ENCODE data around the gene EGFR. TPM values are rescaled to one million over a fixed set of nuclear protein-coding genes. Genes with fewer than 3 reads are reported as not detected.

The EGFR gene
- total and polyA plus RNA-seq, 2 experiments from 2014 or later = 21.6 to 51.0 TPM

DNA sequence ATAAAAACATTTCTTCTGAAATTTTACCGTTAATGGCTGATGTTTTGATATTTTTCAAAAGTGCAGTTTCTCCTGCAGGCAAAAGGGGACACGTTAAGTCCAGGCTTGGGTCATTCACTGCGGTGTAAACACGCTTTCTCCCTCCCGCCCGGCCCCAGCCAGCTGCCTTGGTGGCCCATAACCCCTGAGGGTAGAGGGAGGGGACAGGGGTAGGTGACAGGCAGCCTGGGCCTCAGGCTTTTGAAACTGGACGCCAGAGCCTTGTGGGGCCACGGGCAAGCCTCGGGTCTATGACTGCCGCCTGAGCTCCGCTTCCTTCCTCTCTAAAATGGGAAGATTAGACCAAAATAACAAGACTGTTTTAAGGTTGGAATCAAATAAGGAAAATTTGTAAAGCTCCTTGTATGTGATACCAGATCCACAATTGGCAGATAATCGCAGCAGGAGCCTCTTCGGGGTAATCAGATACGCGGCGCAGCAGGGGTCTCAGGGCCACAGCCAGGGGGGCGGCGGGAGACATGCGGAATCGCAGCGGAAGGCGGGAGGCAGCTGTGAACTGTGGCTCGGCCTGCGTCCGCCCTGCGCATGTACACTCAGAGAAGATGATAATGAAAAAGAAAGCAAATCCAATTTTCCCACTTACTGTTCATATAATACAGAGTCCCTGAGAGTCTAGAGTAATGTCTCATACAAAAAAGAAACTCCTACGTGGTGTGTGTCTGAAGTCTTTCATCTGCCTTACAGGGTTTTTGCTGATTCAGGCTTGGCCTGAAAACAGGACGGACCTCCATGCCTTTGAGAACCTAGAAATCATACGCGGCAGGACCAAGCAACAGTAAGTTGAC lies 138.3 kb downstream of the EGFR start:
- Histone ChIP-seq H3K9me3 (ENCODE audit: low read depth) (no peaks in the 10 kb centered on the region), H3K79me2 (no peaks in the 10 kb centered on the region), H3K27me3 (no peaks in the 10 kb centered on the region), H3K27ac (peak overlapping the region; percentile 69), H3K36me3 (replicated peaks; ENCODE audit: insufficient read depth, low read depth) (no peaks in the 10 kb centered on the region), H3K4me2 (peak overlapping the region; percentile 14), H3K4me3 (no peak overlapping the region), H3K4me1 (ENCODE audit: insufficient read depth) (peaks cover 21% of the 10 kb centered on the region), H3K9me2 (replicated peaks; ENCODE audit: insufficient read depth) (no peaks in the 10 kb centered on the region), H4K20me1 (ENCODE audit: insufficient read depth, poor library complexity, severe bottlenecking) (no peaks in the 10 kb centered on the region), H2AFZ (no peak overlapping the region)
- 67% methylated on average over 30 of the region's 30 CpGs for WGBS (ENCODE audit: low lambda C conversion rate, missing lambda C conversion rate)
- TF ChIP-seq EZH2phosphoT487 (IDR thresholded peaks at IDR 0.05; ENCODE audit: low read depth, severe bottlenecking, unreplicated experiment) (no peak), EZH2 (IDR thresholded peaks at IDR 0.05; ENCODE audit: borderline replicate concordance) (no peak)
- TF ChIP-seq, protein P1, sequence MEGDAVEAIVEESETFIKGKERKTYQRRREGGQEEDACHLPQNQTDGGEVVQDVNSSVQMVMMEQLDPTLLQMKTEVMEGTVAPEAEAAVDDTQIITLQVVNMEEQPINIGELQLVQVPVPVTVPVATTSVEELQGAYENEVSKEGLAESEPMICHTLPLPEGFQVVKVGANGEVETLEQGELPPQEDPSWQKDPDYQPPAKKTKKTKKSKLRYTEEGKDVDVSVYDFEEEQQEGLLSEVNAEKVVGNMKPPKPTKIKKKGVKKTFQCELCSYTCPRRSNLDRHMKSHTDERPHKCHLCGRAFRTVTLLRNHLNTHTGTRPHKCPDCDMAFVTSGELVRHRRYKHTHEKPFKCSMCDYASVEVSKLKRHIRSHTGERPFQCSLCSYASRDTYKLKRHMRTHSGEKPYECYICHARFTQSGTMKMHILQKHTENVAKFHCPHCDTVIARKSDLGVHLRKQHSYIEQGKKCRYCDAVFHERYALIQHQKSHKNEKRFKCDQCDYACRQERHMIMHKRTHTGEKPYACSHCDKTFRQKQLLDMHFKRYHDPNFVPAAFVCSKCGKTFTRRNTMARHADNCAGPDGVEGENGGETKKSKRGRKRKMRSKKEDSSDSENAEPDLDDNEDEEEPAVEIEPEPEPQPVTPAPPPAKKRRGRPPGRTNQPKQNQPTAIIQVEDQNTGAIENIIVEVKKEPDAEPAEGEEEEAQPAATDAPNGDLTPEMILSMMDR (IDR thresholded peaks at IDR 0.05; ENCODE audit: poor library complexity) = no peak
- no peak for DNase-seq (ENCODE audit: low spot score)

DNA sequence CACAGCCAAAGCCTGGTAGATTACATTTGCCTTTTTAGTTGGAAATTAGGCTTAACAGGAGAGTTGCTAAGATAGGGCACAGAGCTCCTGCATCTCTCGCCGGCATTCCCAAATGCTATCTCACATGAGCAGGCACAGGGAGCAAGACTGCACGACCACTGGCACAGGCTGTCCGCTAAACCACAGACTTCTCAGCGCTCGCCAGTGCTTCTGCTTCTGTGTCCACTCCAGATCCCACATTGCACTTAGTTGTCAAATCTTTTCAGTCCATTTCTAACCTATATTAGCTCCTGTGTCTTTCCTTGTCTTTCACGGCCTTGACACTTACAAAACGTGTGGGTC lies 138.9 kb downstream of the EGFR start:
- H3K9me3 ChIP-seq (ENCODE audit: low read depth) = no peaks in the 10 kb centered on the region
- peak overlapping the region; percentile 14 for H3K4me2 ChIP-seq
- no peaks in the 10 kb centered on the region for H4K20me1 ChIP-seq (ENCODE audit: insufficient read depth, poor library complexity, severe bottlenecking)
- H3K79me2 ChIP-seq = no peaks in the 10 kb centered on the region
- peak overlapping the region; percentile 69 for H3K27ac ChIP-seq
- peaks cover 21% of the 10 kb centered on the region for H3K4me1 ChIP-seq (ENCODE audit: insufficient read depth)
- 77% methylated on average over 8 of the region's 8 CpGs for WGBS (ENCODE audit: low lambda C conversion rate, missing lambda C conversion rate)
- no peaks in the 10 kb centered on the region for H3K27me3 ChIP-seq
- H3K9me2 ChIP-seq (replicated peaks; ENCODE audit: insufficient read depth) = no peaks in the 10 kb centered on the region
- no peak for TF ChIP-seq EZH2 (IDR thresholded peaks at IDR 0.05; ENCODE audit: borderline replicate concordance)
- TF ChIP-seq, protein P1 (IDR thresholded peaks at IDR 0.05; ENCODE audit: poor library complexity) = no peak
- H2AFZ ChIP-seq = no peak overlapping the region
- H3K36me3 ChIP-seq (replicated peaks; ENCODE audit: insufficient read depth, low read depth) = no peaks in the 10 kb centered on the region
- H3K4me3 ChIP-seq = no peak overlapping the region
- DNase-seq (ENCODE audit: low spot score) = no peak

DNA sequence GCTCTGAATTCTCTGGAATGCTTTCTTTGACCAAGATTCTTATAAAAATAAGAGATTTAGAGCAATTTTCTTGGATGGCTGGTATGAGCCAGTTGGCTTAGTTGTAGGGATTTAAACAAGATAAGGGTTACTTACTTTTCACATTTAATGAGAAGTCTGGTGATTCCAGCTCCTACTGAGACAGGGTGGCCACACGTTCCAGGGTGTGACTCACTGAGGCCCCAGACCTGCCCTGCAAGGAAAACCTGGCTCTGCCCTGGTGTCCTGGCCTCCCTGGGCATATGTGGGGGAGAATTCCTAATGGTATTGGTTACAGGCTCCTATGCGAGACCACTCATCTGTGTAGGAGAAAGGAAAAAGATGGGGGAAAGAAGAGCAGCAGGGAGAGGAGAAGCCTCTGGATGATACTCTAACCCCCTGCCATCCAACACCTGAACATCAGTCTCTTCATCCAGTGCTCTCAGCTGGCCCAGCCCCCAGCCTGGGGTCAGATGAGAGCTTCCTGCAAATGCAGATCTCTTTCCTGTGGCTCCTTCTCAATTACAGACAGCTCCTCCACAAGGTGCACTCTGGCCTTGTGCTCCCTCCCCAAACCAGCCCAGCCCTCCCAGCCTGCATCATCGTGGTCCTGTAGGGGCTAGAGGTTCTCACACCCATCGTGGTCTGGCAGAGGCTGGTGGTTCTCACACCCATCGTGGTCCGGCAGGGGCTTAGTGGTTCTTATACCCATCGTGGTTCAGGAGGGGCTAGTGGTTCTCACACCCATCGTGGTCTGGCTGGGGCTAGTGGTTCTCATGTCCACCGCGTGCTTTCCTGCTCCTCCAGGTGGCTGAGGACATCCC lies 139.9 kb downstream of the EGFR start:
- Histone ChIP-seq H3K27me3 (no peaks in the 10 kb centered on the region), H3K27ac (peak overlapping the region; percentile 69), H3K9me3 (ENCODE audit: low read depth) (no peaks in the 10 kb centered on the region), H3K36me3 (replicated peaks; ENCODE audit: insufficient read depth, low read depth) (no peaks in the 10 kb centered on the region), H3K79me2 (no peaks in the 10 kb centered on the region), H2AFZ (no peak overlapping the region), H3K4me1 (ENCODE audit: insufficient read depth) (peaks cover 21% of the 10 kb centered on the region), H3K4me3 (no peak overlapping the region), H3K4me2 (no peak overlapping the region), H4K20me1 (ENCODE audit: insufficient read depth, poor library complexity, severe bottlenecking) (no peaks in the 10 kb centered on the region), H3K9me2 (replicated peaks; ENCODE audit: insufficient read depth) (no peaks in the 10 kb centered on the region)
- DNase-seq (ENCODE audit: low spot score) = peak; percentile 48
- TF ChIP-seq EZH2 (IDR thresholded peaks at IDR 0.05; ENCODE audit: borderline replicate concordance) = no peak
- no peak for TF ChIP-seq EZH2phosphoT487 (IDR thresholded peaks at IDR 0.05; ENCODE audit: low read depth, severe bottlenecking, unreplicated experiment)
- TF ChIP-seq, protein P1 (IDR thresholded peaks at IDR 0.05; ENCODE audit: poor library complexity) = no peak
- WGBS (ENCODE audit: low lambda C conversion rate, missing lambda C conversion rate) = 90% methylated on average over 10 of the region's 10 CpGs

Data from hepatocyte (in vitro differentiated cells).